K562 (cell line): ENCODE measurements around the gene COL9A2.

ENCODE experiments used
- ATF4 ChIP-seq: fragments of 450-650 bp; formaldehyde crosslinking; IDR thresholded peaks from 2 replicates; pipeline ENCODE4 v1.4.0; 2022; ENCODE audit warnings: mild to moderate bottlenecking, moderate library complexity
- CTCF ChIP-seq, 3 experiments: IDR thresholded peaks in 2 of 3; conservative IDR thresholded peaks in 1 of 3; 2 replicates each; pipeline ENCODE4 v1.5.1; 2011 to 2012; ENCODE audit warnings: low read length in 3 of 3, mild to moderate bottlenecking in 3 of 3, control low read depth in 2 of 3, improper control_type of control experiment in 1 of 3, inconsistent platforms in 1 of 3, low read depth in 1 of 3, mixed read lengths in 1 of 3, moderate library complexity in 1 of 3; ENCODE audit not compliant: insufficient read depth in 2 of 3
- TCF7 ChIP-seq: sonication (generic); IDR thresholded peaks from 2 replicates; pipeline ENCODE4 v1.6.1; 2016; ENCODE audit warnings: antibody characterized with exemption, borderline replicate concordance
- THRA ChIP-seq: fragments of 450-650 bp; IDR thresholded peaks from 2 replicates; pipeline ENCODE4 v1.6.1; 2017; ENCODE audit warnings: mild to moderate bottlenecking, moderate library complexity
- ZBTB43 ChIP-seq: sonication (generic); formaldehyde crosslinking; IDR thresholded peaks from 2 replicates; pipeline ENCODE4 v1.8.0; 2023; ENCODE audit warnings: mild to moderate bottlenecking, missing genetic modification reagents
- ZNF583 ChIP-seq: fragments of 250-450 bp; sonication (Bioruptor Pico); IDR thresholded peaks from 2 replicates; pipeline ENCODE4 v1.4.0; 2020
- TF ChIP-seq, protein P1 (sequence below): fragments of 450-650 bp; IDR thresholded peaks from 2 replicates; pipeline ENCODE4 v1.6.1; 2016; ENCODE audit warnings: low read depth

- TF ChIP-seq TCF7 (no peak), ATF4 (no peak), ZNF583 (CRISPR knock-in tag) (peak; percentile 11; the same call in 1 of the 2 replicates), ZBTB43 (CRISPR knock-in tag) (no peak), CTCF (IDR thresholded peaks at IDR 0.05 in 2 of 3, conservative IDR thresholded peaks at IDR 0.05 in 1 of 3; ENCODE audit: insufficient read depth in 2 of 3, low read depth in 1 of 3, low read length in 3 of 3) (peak in 1 of 3 experiments; percentile 26; a peak in 1 of 6 replicates), THRA (no peak)
- TF ChIP-seq, protein P1, sequence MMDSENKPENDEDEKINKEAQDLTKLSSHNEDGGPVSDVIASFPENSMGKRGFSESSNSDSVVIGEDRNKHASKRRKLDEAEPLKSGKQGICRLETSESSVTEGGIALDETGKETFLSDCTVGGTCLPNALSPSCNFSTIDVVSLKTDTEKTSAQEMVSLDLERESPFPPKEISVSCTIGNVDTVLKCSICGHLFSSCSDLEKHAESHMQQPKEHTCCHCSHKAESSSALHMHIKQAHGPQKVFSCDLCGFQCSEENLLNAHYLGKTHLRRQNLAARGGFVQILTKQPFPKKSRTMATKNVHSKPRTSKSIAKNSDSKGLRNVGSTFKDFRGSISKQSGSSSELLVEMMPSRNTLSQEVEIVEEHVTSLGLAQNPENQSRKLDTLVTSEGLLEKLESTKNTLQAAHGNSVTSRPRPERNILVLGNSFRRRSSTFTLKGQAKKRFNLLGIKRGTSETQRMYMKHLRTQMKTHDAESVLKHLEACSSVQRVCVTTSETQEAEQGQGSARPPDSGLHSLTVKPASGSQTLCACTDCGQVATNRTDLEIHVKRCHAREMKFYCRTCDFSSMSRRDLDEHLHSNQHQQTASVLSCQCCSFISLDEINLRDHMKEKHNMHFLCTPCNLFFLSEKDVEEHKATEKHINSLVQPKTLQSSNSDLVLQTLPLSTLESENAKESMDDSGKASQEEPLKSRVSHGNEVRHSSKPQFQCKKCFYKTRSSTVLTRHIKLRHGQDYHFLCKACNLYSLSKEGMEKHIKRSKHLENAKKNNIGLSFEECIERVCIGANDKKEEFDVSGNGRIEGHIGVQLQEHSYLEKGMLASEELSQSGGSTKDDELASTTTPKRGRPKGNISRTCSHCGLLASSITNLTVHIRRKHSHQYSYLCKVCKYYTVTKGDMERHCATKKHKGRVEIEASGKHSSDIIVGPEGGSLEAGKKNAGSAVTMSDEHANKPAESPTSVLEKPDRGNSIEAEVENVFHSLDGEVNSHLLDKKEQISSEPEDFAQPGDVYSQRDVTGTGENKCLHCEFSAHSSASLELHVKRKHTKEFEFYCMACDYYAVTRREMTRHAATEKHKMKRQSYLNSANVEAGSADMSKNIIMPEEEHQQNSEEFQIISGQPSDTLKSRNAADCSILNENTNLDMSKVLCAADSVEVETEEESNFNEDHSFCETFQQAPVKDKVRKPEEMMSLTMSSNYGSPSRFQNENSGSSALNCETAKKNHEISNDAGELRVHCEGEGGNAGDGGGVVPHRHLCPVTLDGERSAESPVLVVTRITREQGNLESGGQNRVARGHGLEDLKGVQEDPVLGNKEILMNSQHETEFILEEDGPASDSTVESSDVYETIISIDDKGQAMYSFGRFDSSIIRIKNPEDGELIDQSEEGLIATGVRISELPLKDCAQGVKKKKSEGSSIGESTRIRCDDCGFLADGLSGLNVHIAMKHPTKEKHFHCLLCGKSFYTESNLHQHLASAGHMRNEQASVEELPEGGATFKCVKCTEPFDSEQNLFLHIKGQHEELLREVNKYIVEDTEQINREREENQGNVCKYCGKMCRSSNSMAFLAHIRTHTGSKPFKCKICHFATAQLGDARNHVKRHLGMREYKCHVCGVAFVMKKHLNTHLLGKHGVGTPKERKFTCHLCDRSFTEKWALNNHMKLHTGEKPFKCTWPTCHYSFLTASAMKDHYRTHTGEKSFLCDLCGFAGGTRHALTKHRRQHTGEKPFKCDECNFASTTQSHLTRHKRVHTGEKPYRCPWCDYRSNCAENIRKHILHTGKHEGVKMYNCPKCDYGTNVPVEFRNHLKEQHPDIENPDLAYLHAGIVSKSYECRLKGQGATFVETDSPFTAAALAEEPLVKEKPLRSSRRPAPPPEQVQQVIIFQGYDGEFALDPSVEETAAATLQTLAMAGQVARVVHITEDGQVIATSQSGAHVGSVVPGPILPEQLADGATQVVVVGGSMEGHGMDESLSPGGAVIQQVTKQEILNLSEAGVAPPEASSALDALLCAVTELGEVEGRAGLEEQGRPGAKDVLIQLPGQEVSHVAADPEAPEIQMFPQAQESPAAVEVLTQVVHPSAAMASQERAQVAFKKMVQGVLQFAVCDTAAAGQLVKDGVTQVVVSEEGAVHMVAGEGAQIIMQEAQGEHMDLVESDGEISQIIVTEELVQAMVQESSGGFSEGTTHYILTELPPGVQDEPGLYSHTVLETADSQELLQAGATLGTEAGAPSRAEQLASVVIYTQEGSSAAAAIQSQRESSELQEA = no peak
Observed at GRCh38 chr1:40312238-40313205, 4.6 kb downstream of the COL9A2 start.
